Caco-2 (cell line): ENCODE measurements around the gene CTSH. TPM values are rescaled to one million over a fixed set of nuclear protein-coding genes. Genes with fewer than 3 reads are reported as not detected.

Experiments
- BruUV-seq: library from RNA; stranded (reverse); fragments of 400-500 nt; replicated peaks from 2 replicates; lab custom pipeline; 2021; lab: Mats Ljungman, UMichigan
- CTCF ChIA-PET: fragments of 300-600 bp; sonication (Branson Sonifier 250); formaldehyde crosslinking; loops from one replicate; lab custom pipeline; 2022; ENCODE audit warnings: antibody characterized with exemption; lab: Charles Lee
- POLR2A ChIA-PET: fragments of 300-600 bp; sonication (Branson Sonifier 250); formaldehyde crosslinking; loops from one replicate; lab custom pipeline; 2022; ENCODE audit warnings: antibody characterized with exemption; lab: Charles Lee
- DNase-seq, 2 experiments: peaks; one replicate each; pipeline versions ENCODE4 v3.0.0 to v3.0.0-alpha.2; 2020 to 2022
- H3K27me3 ChIP-seq: replicated peaks from 2 replicates; pipeline ENCODE4 v1.6.0; 2011; ENCODE audit warnings: low read length; ENCODE audit not compliant: control insufficient read depth, insufficient read depth
- H3K36me3 ChIP-seq: 2 replicates; pipeline ENCODE4 v1.5.1; 2011; ENCODE audit warnings: low read length; ENCODE audit not compliant: control insufficient read depth, insufficient read depth
- H3K4me1 ChIP-seq: fragments of 250-450 bp; sonication (Bioruptor Pico); 2 replicates; pipeline ENCODE4 v1.5.1; 2020; ENCODE audit warnings: mild to moderate bottlenecking
- H3K4me3 ChIP-seq: 2 replicates; pipeline ENCODE4 v1.5.1; 2011; ENCODE audit warnings: low read depth, mild to moderate bottlenecking, control low read depth, low read length
- H3K9me3 ChIP-seq: fragments of 250-450 bp; sonication (Bioruptor Pico); 2 replicates; pipeline ENCODE4 v1.5.1; 2020; ENCODE audit warnings: mild to moderate bottlenecking, moderate library complexity
- H3K27ac Mint-ChIP-seq: one replicate; pipeline ENCODE4 v1.8.0; 2022; ENCODE audit warnings: mixed read lengths; ENCODE audit not compliant: unreplicated experiment
- H3K27me3 Mint-ChIP-seq: one replicate; pipeline ENCODE4 v1.8.0; 2022; ENCODE audit warnings: mixed read lengths; ENCODE audit not compliant: insufficient read depth, unreplicated experiment
- H3K36me3 Mint-ChIP-seq: one replicate; pipeline ENCODE4 v1.8.0; 2022; ENCODE audit warnings: mild to moderate bottlenecking, mixed read lengths; ENCODE audit not compliant: insufficient read depth, unreplicated experiment
- H3K4me1 Mint-ChIP-seq: one replicate; pipeline ENCODE4 v1.8.0; 2022; ENCODE audit warnings: low read depth, mixed read lengths; ENCODE audit not compliant: unreplicated experiment
- H3K4me3 Mint-ChIP-seq: one replicate; pipeline ENCODE4 v1.8.0; 2022; ENCODE audit warnings: mild to moderate bottlenecking, moderate library complexity, mixed read lengths; ENCODE audit not compliant: unreplicated experiment
- H3K9me3 Mint-ChIP-seq: one replicate; pipeline ENCODE4 v1.8.0; 2022; ENCODE audit warnings: mixed read lengths; ENCODE audit not compliant: unreplicated experiment
- CTCF ChIP-seq, 2 experiments: fragments of 200-600 bp in 1 of 2; IDR thresholded peaks; 1 replicate in 1 of 2; 2 replicates in 1 of 2; pipeline versions ENCODE4 v1.5.1 to v1.8.0; 2011 to 2022; ENCODE audit warnings: antibody characterized with exemption in 1 of 2, control low read depth in 1 of 2, inconsistent platforms in 1 of 2, low read depth in 1 of 2, low read length in 1 of 2, mild to moderate bottlenecking in 1 of 2, moderate library complexity in 1 of 2; ENCODE audit not compliant: insufficient read depth in 1 of 2, severe bottlenecking in 1 of 2, unreplicated experiment in 1 of 2
- intact Hi-C: fragments of 100-400 bp; cut with micrococcal nuclease; formaldehyde crosslinking; loops from one replicate; pipeline ENCODE4 v1.10.0; 2022; ENCODE audit not compliant: unreplicated experiment
- total RNA-seq: library from RNA; stranded (reverse); gene quantifications from 2 replicates; pipeline ENCODE4 v1.2.3, GENCODE V29; 2022

CTSH gene
- total RNA-seq, 1 experiment from 2014 or later = 183 TPM

- no peak overlapping the region for H3K4me3 ChIP-seq
- POLR2A ChIA-PET = no interaction called here
- H3K27me3 Mint-ChIP-seq = no peaks in the 10 kb centered on the region
These were observed 14.5 kb upstream of the CTSH start for GRCh38 chr15:78959360-78959759.

GRCh38 chr15:78957416-78958093 lies 12.7 kb upstream of the CTSH start:
- POLR2A ChIA-PET = no interaction called here
- Histone ChIP-seq H3K36me3 (no peaks in the 10 kb centered on the region), H3K9me3 (no peaks in the 10 kb centered on the region), H3K4me3 (no peak overlapping the region), H3K4me1 (no peaks in the 10 kb centered on the region), H3K27me3 (no peaks in the 10 kb centered on the region)
- TF ChIP-seq CTCF (IDR thresholded peaks at IDR 0.05; ENCODE audit: insufficient read depth in 1 of 2, low read depth in 1 of 2, low read length in 1 of 2, severe bottlenecking in 1 of 2, unreplicated experiment in 1 of 2) = no peak
- Mint-ChIP-seq H3K27me3 (no peaks in the 10 kb centered on the region), H3K36me3 (no peaks in the 10 kb centered on the region), H3K27ac (no peak overlapping the region), H3K9me3 (no peaks in the 10 kb centered on the region), H3K4me3 (no peak overlapping the region), H3K4me1 (peaks cover 5% of the 10 kb centered on the region)
- DNase-seq = no peak
- BruUV-seq = no TSS peak
- intact Hi-C loops = no loop called here
- CTCF ChIA-PET = no interaction called here

More at GRCh38 chr15:78959360-78959759, 14.5 kb upstream of the CTSH start:
- Mint-ChIP-seq H3K4me3 (no peak overlapping the region), H3K27ac (no peak overlapping the region), H3K9me3 (no peaks in the 10 kb centered on the region), H3K36me3 (no peaks in the 10 kb centered on the region), H3K4me1 (no peaks in the 10 kb centered on the region)
- intact Hi-C loops = no loop called here
- H3K9me3 ChIP-seq = no peaks in the 10 kb centered on the region
- CTCF ChIA-PET = no interaction called here
- no peak for TF ChIP-seq CTCF (IDR thresholded peaks at IDR 0.05; ENCODE audit: insufficient read depth in 1 of 2, low read depth in 1 of 2, low read length in 1 of 2, severe bottlenecking in 1 of 2, unreplicated experiment in 1 of 2)
- no peaks in the 10 kb centered on the region for H3K36me3 ChIP-seq
- H3K4me1 ChIP-seq = no peaks in the 10 kb centered on the region
- BruUV-seq = no TSS peak
- DNase-seq = no peak
- no peaks in the 10 kb centered on the region for H3K27me3 ChIP-seq

- no peak overlapping the region for H3K27ac Mint-ChIP-seq
- no TSS peak for BruUV-seq
- CTCF ChIA-PET = no interaction called here
These were observed 12.1 kb upstream of the CTSH start for GRCh38 chr15:78956937-78957336.

More at GRCh38 chr15:78956937-78957336, 12.1 kb upstream of the CTSH start:
- Mint-ChIP-seq H3K4me1 (peaks cover 11% of the 10 kb centered on the region), H3K9me3 (no peaks in the 10 kb centered on the region), H3K4me3 (no peak overlapping the region), H3K27me3 (no peaks in the 10 kb centered on the region), H3K36me3 (no peaks in the 10 kb centered on the region)
- Histone ChIP-seq H3K9me3 (no peaks in the 10 kb centered on the region), H3K36me3 (no peaks in the 10 kb centered on the region), H3K4me3 (no peak overlapping the region), H3K4me1 (peaks cover 1% of the 10 kb centered on the region), H3K27me3 (no peaks in the 10 kb centered on the region)
- no peak for TF ChIP-seq CTCF (IDR thresholded peaks at IDR 0.05; ENCODE audit: insufficient read depth in 1 of 2, low read depth in 1 of 2, low read length in 1 of 2, severe bottlenecking in 1 of 2, unreplicated experiment in 1 of 2)
- no peak for DNase-seq
- POLR2A ChIA-PET = no interaction called here
- intact Hi-C loops = no loop called here
